Measurements from ENCODE around the gene KIAA1217. TPM values are rescaled to one million over a fixed set of nuclear protein-coding genes. Genes with fewer than 3 reads are reported as not detected.

The KIAA1217 gene
- total RNA-seq, 4 donors from 2014 or later: 34.8 to 66.8 (median 52.9) TPM

DNA sequence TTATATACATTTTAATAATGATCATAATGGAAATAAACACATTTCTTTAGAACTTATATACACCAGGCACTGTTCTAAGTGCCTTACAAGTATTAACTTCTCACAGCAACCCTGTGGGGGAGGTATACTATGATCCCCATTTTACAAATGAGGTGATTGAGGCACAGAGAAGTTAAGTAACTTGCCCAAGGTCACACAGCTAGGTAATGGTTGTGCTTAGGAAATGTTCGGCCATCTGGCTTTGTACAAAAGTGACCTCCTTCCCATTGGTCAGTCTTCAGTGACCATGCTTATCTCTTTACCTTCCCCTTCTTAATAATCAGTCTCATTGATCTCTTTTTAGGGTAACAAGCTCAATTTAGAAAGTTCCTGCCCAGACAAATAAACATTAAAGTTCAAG lies 158.8 kb downstream of the KIAA1217 start:
- H3K4me3 ChIP-seq (ENCODE audit: low read depth, poor library complexity, severe bottlenecking): no peak overlapping the region
- WGBS, 2 donors: 89 to 94% methylated on average over 1 of the region's 1 CpG
- intact Hi-C loops (cut with DNase I; ENCODE audit: low total_unique reads): loop anchor here (10.0 kb wide), 1 partner anchor 147 kb away; no protein-coding TSS in a partner anchor
- DNase-seq (ENCODE audit: low spot score in 2 of 2): no peak
- no peak for TF ChIP-seq POLR2A (IDR thresholded peaks at IDR 0.05)
- TF ChIP-seq, protein P1, sequence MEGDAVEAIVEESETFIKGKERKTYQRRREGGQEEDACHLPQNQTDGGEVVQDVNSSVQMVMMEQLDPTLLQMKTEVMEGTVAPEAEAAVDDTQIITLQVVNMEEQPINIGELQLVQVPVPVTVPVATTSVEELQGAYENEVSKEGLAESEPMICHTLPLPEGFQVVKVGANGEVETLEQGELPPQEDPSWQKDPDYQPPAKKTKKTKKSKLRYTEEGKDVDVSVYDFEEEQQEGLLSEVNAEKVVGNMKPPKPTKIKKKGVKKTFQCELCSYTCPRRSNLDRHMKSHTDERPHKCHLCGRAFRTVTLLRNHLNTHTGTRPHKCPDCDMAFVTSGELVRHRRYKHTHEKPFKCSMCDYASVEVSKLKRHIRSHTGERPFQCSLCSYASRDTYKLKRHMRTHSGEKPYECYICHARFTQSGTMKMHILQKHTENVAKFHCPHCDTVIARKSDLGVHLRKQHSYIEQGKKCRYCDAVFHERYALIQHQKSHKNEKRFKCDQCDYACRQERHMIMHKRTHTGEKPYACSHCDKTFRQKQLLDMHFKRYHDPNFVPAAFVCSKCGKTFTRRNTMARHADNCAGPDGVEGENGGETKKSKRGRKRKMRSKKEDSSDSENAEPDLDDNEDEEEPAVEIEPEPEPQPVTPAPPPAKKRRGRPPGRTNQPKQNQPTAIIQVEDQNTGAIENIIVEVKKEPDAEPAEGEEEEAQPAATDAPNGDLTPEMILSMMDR (IDR thresholded peaks at IDR 0.05): no peak

DNA sequence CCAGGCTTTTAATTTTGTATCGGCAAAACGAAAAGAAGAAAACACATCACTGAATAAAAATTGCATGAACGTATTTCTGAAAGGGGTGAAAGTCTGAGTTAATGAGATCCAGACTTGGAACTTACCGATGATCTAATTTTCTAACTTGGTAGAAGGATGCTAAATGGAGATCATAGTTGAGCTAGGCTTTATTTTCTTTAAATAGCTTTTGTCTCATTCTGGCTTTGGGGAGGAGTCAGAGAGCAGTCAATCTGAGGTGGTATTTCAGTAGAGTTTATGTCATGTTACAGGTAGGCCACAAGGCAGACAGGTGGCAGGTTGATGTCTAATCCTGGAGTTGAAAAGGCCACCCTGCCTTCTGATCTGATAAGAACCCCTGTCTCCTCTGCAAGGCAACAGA lies 161.9 kb downstream of the KIAA1217 start:
- 55 to 59% methylated on average over 4 of the region's 4 CpGs for WGBS, 2 donors

DNA sequence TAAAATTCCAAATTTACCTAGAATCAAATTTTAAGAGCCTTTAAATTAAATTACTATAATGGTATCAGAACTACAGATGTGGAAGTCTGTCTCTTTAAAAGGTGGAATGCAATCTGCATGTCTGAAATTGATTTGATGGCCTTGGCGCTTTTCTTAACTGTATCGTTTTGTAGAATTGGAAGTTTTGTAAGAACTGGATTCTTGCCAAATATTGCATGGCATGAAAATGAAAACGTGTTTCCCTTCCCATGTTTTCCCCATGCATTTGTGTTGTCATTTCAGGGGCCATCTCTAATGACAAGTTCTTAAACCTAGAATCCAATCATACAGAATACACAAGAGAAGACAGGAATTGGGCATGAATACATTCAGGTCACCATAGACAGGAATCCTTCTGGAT lies 162.5 kb downstream of the KIAA1217 start:
- intact Hi-C loops (cut with DNase I; ENCODE audit: low total_unique reads): no loop called here
- WGBS, 2 donors: 28 to 35% methylated on average over 3 of the region's 3 CpGs
- TF ChIP-seq, protein P1 (IDR thresholded peaks at IDR 0.05): no peak
- no peak for TF ChIP-seq POLR2A (IDR thresholded peaks at IDR 0.05)
- no peak overlapping the region for H3K4me3 ChIP-seq (ENCODE audit: low read depth, poor library complexity, severe bottlenecking)
- DNase-seq (ENCODE audit: low spot score in 2 of 2): no peak

More for the DNA sequence above, 161.9 kb downstream of the KIAA1217 start:
- no peak for DNase-seq (ENCODE audit: low spot score in 2 of 2)
- intact Hi-C loops (cut with DNase I; ENCODE audit: low total_unique reads): no loop called here
- TF ChIP-seq, protein P1 (IDR thresholded peaks at IDR 0.05): no peak
- no peak for TF ChIP-seq POLR2A (IDR thresholded peaks at IDR 0.05)
- no peak overlapping the region for H3K4me3 ChIP-seq (ENCODE audit: low read depth, poor library complexity, severe bottlenecking)

DNA sequence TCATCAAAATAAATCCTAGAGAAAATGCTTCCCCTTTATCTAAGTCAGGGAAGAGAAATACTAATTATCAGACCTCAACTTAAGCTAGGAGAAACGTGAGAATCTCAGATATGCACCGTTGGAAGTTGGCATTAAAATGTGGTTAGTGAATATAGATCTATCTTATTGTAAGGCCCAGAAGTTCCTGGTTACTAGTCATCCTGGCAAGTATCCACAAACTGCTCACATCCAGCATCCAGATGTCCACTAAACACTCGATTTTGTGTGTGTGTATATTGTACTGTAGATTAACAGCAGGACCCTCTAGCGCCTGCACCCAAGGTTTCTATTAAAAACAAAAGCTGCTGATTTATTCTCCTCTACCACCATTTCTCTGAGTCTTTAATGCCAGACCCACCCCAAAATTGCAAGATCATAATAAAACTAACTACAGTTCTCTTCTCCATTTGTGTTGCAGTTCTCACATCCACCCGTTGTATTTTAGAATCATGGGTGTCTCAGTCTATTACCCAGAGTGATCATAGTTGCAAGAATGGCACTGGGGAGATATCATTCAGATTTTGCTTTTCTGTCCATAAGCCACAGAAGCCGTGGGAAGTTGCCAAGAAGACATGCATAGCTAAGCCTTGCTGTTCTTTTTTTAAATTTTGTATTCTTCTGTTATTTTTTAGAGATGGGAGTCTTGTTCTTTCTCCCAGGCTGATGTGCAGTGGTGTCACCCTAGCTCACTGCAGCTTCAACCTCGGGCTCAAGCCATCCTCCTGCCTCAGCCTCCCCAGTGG lies 165.4 kb downstream of the KIAA1217 start:
- TF ChIP-seq, protein P1 (IDR thresholded peaks at IDR 0.05): no peak
- TF ChIP-seq POLR2A (IDR thresholded peaks at IDR 0.05): no peak
- no peak for DNase-seq (ENCODE audit: low spot score in 2 of 2)
- 48 to 55% methylated on average over 7 of the region's 7 CpGs for WGBS, 2 donors
- no peak overlapping the region for H3K4me3 ChIP-seq (ENCODE audit: low read depth, poor library complexity, severe bottlenecking)
- intact Hi-C loops (cut with DNase I; ENCODE audit: low total_unique reads): no loop called here

DNA sequence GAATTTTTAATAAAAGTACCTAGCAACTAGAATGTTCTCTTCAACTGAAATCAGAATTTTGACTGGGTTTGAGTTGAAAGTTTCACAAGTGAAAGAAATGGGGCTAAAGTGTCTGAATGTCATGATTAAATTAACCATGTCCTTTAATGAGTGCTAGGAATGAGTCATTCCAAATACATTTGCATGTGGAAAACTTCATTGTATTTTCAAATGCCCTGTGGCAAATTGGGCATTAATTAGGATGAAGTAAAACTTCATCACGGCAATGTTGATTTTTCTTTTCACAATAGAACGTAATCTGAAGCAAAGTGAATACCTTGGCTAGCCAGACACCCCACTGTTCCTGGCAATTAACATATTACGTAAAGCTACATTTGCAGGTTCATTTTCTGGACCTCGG lies 166.6 kb downstream of the KIAA1217 start:
- 72 to 86% methylated on average over 4 of the region's 4 CpGs for WGBS, 2 donors
- no peak overlapping the region for H3K4me3 ChIP-seq (ENCODE audit: low read depth, poor library complexity, severe bottlenecking)
- DNase-seq (ENCODE audit: low spot score in 2 of 2): no peak
- no peak for TF ChIP-seq POLR2A (IDR thresholded peaks at IDR 0.05)
- TF ChIP-seq, protein P1 (IDR thresholded peaks at IDR 0.05): no peak
- intact Hi-C loops (cut with DNase I; ENCODE audit: low total_unique reads): no loop called here

Data from lower leg skin (tissue), 4 donors.